Measurements from ENCODE around the gene RNGTT.
"Not testable (repeated sequence)": the region's sequence is repeated elsewhere in the genome, so short reads cannot be mapped to it uniquely, and the experiment has no call there.

RNGTT gene

GRCh38 chr6:88970301-88970700 lies 6.9 kb upstream of the RNGTT start:
- no peak for DNase-seq

GRCh38 chr6:88969255-88969654 lies 5.8 kb upstream of the RNGTT start:
- not testable (repeated sequence) for DNase-seq

GRCh38 chr6:88967891-88968290 lies 4.5 kb upstream of the RNGTT start:
- DNase-seq: no peak

- DNase-seq: no peak
These were observed 2.3 kb upstream of the RNGTT start for GRCh38 chr6:88965691-88966090.

GRCh38 chr6:88964509-88964908 lies 1.1 kb upstream of the RNGTT start:
- peak in 1 of 5 experiments; percentile 9 for DNase-seq

- no peak for DNase-seq
These were observed 4.6 kb downstream of the RNGTT start for GRCh38 chr6:88958842-88959241.

GRCh38 chr6:88953550-88954386 lies 9.7 kb downstream of the RNGTT start:
- DNase-seq: no peak

GRCh38 chr6:88952065-88952704 lies 11.2 kb downstream of the RNGTT start:
- DNase-seq: no peak

- no peak for DNase-seq
These were observed 17.9 kb downstream of the RNGTT start for GRCh38 chr6:88945415-88946008.

GRCh38 chr6:88933521-88933920 lies 29.9 kb downstream of the RNGTT start:
- DNase-seq: no peak

GRCh38 chr6:88932019-88932418 lies 31.4 kb downstream of the RNGTT start:
- DNase-seq: not testable (repeated sequence)

GRCh38 chr6:88922775-88923548 lies 40.5 kb downstream of the RNGTT start:
- DNase-seq: no peak

- DNase-seq: no peak
These were observed 41.7 kb downstream of the RNGTT start for GRCh38 chr6:88921734-88922133.

- DNase-seq: no peak
These were observed 42.4 kb downstream of the RNGTT start for GRCh38 chr6:88920774-88921733.

- DNase-seq: no peak
These were observed 43.3 kb downstream of the RNGTT start for GRCh38 chr6:88920088-88920487.

GRCh38 chr6:88919032-88919431 lies 44.4 kb downstream of the RNGTT start:
- DNase-seq: no peak

GRCh38 chr6:88916615-88917208 lies 46.7 kb downstream of the RNGTT start:
- peak in 1 of 5 experiments; percentile 19 for DNase-seq

GRCh38 chr6:88914895-88915598 lies 48.4 kb downstream of the RNGTT start:
- DNase-seq: no peak

GRCh38 chr6:88914180-88914579 lies 49.2 kb downstream of the RNGTT start:
- no peak for DNase-seq

- DNase-seq: no peak
These were observed 49.9 kb downstream of the RNGTT start for GRCh38 chr6:88913471-88913870.

Measured in T-helper 2 cell (primary cell).